Stimulated activated naive CD4-positive, alpha-beta T cell treated with Interleukin-2 at 50 U/mL for 16 hours (primary cell): ENCODE measurements around the gene SPHK1.

ENCODE experiments used
- DNase-seq: peaks from one replicate; lab custom pipeline; 2025; lab: John Stamatoyannopoulos, UW

The SPHK1 gene

GRCh38 chr17:76363107-76363842 lies 21.1 kb upstream of the SPHK1 start:
- DNase-seq = no peak

DNA sequence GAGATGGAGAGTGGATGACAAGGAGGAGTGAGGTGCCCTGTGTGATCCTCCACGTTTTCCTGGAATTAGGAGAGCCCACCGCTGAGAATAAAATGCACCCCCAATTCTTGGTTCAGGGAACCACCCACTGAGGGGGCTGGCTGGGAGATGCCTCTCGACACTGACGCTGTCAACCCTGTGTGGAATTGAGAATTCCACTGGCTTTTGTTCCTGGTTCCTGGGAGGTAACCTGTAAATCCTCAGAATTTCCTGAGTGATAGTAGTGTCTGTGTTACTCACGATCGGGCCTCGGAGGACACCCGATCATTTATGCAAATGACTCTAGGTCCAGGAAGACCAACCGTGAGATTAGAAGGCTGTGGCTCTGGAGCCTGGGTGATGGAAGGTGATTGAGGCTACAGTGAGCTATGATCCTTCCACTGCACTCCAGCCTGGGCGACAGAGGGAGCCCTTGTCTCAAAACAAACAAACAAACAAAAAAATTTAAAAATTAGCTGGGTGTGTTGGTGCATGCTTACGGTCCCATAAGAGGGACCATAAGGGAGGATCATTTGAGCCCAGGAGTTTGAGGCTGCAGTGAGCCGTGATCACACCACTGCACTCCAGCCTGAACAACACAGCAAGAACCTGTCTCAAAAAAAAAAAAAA lies 19.0 kb upstream of the SPHK1 start:
- no peak for DNase-seq

GRCh38 chr17:76366247-76366646 lies 18.2 kb upstream of the SPHK1 start:
- no peak for DNase-seq

GRCh38 chr17:76367642-76368041 lies 16.8 kb upstream of the SPHK1 start:
- no peak for DNase-seq

GRCh38 chr17:76368545-76368944 lies 15.9 kb upstream of the SPHK1 start:
- no peak for DNase-seq

GRCh38 chr17:76369379-76369778 lies 15.0 kb upstream of the SPHK1 start:
- no peak for DNase-seq

GRCh38 chr17:76369804-76370203 lies 14.6 kb upstream of the SPHK1 start:
- no peak for DNase-seq

DNA sequence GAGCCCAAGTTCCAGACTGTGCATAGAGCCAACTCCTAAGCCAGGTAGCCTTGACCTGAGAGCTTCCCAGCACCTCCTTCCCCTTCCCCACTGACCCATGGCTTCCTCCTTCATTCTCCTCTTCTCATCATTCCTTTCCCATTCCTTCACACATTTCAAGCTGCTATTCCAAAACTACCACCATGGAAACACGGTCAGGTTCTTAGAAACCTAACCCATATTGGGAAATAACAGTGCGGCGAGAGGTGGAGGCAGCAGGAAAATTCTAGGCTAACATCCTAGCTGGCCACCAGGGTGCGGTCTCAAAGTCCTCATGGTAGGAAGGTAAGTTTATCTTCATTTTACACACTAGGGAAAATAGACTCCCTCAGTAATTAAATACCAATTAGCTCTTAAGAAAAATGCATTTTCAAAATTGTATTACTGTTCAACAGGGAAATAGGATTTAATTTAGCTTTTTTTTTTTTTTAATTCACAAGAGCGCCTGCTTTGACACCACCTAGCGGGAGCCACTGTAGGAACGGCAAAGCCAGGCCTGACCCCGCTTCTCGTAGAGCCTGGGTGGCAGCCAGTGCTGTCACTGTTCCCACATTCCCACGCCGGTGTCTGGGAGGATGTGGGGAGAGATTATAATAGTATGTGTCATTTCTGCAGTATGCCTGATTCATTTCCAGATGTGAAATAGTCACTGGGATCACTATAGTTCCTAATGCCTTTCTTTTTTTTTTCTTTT lies 14.0 kb upstream of the SPHK1 start:
- no peak for DNase-seq

- DNase-seq = no peak
Measured at GRCh38 chr17:76371656-76372628, 12.5 kb upstream of the SPHK1 start.

DNA sequence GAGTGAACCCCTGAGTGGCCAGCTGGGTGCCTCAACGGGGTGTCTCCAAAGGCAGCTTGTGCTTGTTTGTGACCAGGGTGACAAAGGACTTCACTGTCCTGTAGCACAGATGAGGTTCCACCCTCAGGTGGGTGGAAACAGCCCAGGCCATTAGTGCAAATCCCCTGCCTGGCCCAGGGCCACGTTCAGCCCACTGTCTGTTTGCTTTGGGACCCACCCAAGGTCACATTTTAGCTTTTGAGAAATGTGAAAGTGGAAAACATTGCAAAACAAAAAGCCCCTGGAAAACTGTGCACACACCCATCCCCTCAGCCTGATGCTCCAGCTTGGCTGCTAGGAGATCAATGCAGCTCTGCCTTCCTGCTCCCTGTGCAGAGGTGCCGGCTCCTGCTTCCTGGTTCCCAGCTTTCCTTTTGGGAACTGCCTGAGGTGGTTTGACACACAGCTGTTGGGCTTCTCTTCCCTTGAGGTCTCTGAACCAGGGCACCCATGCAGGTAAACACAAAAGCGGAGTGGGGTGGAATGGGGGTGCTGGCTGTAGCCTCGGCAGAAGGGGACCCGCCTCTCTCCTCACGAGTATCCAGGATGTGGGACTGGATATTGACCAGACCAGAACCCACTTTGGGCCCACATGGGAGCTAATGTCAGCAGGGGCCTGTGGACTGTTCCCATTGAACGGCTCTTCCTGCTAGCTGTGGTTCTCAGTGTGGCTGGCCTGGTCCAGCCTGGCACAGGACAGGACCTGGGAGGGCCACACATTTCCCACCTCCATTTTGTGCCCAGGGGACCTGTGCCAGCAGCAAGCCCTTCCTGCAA lies 7.9 kb upstream of the SPHK1 start:
- DNase-seq = no peak

GRCh38 chr17:76378548-76379274 lies 5.7 kb upstream of the SPHK1 start:
- no peak for DNase-seq

DNA sequence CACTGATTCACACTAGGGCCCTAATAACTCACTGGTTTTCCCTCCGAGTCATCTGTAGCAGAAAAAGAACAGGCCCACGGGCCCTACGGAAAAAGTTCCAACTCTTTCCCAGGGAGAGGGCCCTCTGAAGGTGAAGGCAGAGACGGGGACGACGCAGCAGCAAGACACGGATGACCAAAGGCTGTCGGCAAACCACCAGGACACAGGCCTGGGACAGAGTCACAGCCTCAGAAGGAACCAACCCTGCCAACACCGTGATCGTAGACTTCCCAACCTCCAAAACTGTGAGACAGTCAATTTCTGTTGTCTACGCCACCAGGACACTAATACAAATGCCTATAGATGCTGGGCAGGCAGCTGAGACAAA lies 5.2 kb upstream of the SPHK1 start:
- DNase-seq = no peak

DNA sequence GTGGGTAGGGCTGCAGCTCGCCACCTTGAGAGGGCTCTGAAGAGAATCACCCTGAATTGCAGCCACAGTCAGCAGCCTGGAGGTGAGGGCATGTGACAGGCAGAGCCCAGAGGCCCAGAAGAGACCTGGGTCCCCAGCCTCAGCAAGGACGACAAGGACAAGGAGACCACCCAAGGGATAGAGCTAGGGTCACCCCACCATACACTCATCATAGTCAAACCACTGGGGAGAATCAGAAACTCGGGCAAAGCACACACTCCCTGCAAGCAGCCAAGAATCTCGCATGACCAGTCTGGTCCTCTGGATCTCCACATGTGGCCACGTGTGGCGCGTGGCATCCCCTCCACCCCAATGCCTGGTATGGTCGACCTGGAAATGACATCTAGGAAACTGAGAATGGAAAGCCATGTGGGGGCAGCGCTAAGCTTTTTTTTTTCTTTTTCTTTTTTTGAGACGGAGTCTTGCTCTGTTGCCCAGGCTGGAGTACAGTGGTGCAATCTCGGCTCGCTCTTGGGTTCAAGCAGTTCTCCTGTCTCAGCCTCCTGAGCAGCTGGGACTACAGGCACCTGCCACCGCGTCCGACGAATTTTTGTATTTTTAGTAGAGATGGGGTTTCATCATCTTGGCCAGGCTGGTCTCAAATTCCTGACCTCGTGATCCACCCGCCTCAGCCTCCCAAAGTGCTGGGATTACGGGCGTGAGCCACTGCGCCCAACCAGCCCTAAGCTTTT lies 4.6 kb upstream of the SPHK1 start:
- DNase-seq = no peak

- DNase-seq = no peak
Measured at GRCh38 chr17:76381633-76382350, 2.6 kb upstream of the SPHK1 start.

GRCh38 chr17:76382351-76382802 lies 2.0 kb upstream of the SPHK1 start:
- no peak for DNase-seq

DNA sequence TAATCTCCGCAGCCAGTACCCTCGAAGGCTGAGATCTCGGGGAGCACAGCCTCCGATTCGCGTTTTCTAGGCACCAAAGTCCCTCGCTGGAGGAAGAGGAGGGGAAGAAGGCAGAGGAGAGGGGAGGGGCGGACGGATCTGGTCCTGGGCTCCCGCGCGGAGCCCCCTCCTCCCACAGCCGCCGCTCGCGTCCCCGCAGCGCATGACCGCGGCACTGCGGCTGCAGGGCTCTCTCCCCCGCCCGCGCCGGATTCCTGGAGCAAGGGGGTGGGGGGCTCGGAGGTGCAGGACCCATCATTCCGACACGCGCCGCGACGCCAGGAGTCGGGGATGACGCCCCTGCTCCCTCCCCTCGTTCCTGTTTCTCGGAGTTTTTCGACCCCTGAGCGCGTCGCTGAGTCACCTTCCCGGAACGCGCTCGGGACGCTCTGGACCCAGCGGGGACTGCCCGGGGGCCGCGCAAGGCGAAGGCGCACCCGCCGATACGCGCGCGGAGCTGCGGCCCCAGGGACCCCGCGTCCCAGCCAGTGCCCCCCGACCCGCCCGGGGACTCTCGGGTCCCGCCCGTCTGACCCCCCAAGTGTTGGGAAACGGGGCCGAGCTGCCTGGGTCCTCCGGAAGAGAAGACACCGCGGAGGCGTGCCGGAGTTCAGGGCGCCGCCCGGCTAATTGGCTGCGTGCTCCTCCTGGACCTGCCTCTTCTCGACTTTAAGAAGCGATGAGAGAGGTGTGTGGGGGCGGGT lies 1.4 kb upstream of the SPHK1 start:
- peak; percentile 64 for DNase-seq

- DNase-seq = peak; percentile 59
Measured at GRCh38 chr17:76383546-76384221, 725 bp upstream of the SPHK1 start.
